GM12873 (cell line): ENCODE results near the gene AAMP.
A peak's percentile ranks its signal among the peaks of the same experiment; 100 is the strongest.

ENCODE experiments used
- TF ChIP-seq, protein P1 (sequence below): IDR thresholded peaks from 2 replicates; pipeline ENCODE4 v1.5.1; 2012; ENCODE audit warnings: low read depth, mild to moderate bottlenecking, moderate library complexity, low read length, control low read depth; ENCODE audit not compliant: insufficient read depth; ENCODE audit errors: missing control alignments

The AAMP gene

DNA sequence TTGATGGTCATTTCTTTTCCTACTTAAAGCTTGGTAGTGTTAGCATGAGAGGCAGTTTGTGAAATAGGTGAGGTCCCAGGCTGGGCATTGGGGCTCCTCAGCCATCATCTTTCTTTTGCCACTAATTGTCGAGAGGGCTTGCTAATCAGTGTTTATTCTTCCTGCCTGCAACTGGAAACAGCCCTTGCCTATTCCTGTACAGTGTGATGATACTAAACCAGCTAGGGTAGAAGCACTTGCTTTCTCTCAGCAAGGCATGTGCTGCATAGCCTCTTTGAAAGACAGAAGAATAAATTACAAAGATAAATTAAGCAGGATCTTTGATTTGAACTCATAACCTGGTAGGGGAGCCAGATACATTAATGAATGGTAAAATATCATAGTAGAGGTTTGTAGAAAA, 25.7 kb downstream of the AAMP start:
- TF ChIP-seq, protein P1, sequence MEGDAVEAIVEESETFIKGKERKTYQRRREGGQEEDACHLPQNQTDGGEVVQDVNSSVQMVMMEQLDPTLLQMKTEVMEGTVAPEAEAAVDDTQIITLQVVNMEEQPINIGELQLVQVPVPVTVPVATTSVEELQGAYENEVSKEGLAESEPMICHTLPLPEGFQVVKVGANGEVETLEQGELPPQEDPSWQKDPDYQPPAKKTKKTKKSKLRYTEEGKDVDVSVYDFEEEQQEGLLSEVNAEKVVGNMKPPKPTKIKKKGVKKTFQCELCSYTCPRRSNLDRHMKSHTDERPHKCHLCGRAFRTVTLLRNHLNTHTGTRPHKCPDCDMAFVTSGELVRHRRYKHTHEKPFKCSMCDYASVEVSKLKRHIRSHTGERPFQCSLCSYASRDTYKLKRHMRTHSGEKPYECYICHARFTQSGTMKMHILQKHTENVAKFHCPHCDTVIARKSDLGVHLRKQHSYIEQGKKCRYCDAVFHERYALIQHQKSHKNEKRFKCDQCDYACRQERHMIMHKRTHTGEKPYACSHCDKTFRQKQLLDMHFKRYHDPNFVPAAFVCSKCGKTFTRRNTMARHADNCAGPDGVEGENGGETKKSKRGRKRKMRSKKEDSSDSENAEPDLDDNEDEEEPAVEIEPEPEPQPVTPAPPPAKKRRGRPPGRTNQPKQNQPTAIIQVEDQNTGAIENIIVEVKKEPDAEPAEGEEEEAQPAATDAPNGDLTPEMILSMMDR, result no peak

DNA sequence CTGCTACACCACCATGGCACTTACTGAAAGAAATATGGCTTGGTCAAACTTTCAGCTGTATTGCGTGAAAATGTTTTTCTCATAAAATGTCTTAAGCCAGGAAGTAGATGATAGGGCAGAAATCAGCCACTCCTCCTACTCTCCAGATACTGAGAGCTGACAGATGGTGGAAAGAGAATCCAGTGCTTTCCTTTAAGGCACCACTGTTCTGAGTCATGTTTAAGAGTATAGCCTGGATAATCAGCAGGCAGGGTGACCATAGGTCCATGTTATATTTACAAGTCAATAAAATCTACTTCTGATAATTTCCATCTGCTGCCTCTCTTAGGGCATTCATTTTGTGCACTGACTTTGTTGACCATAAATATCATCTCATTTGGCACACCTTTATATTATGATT, 31.1 kb downstream of the AAMP start:
- TF ChIP-seq, protein P1, result no peak

DNA sequence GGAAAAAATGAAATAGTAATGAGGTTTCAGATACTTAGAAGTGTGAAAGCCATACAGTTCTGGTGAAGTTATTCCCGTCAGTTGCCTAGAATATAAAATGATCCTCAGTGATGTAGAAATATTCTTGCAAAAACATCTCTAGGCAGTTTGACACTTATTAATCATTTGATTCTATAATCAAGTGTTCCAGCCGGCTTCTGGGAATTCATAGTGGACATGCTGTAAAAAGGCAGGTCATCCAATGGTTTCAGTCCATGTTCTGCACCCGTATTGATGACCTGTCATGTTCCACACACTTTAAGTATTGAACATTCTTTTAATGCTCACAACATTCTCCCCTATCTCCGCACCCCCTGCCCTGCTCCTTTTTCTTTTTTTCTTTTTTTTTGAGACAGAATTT, 33.1 kb downstream of the AAMP start:
- TF ChIP-seq, protein P1, result no peak

DNA sequence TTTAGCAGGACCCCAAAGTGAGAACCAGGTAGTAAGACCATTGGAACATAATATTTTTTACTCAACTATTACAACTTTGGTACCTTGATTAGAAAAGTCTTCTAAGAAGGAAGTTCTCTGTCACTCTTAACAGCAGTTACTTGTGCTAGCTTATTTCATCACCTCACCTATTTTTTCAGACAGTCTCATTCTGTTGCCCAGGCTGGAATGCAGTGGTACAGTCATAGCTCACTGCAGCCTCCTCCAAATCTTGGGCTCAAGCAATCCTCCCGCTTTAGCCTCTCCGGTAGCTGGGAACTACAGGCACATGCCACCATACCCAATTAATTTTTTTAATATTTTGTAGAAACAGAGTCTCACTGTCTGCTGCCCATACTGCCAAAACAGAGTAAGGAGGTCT, 34.9 kb downstream of the AAMP start:
- TF ChIP-seq, protein P1, result no peak

DNA sequence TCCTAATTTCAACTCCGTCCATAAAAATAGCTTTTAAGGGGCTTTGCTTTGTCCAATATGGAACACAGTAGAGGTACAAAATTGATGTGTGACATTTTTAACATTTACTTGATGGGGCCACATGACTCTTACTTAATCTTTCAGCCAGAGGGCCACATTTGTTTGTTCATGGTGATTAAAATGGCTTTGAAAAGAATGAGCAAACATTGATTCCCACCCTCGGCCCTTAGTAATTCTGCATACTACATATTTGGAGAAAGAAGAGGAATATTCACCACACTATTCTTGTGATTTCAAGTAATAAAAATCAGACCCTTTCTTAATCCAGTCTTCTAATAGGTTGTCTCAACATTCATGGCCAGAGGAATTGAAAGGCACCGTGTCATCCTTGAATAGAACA, 35.4 kb downstream of the AAMP start:
- TF ChIP-seq, protein P1, result no peak

DNA sequence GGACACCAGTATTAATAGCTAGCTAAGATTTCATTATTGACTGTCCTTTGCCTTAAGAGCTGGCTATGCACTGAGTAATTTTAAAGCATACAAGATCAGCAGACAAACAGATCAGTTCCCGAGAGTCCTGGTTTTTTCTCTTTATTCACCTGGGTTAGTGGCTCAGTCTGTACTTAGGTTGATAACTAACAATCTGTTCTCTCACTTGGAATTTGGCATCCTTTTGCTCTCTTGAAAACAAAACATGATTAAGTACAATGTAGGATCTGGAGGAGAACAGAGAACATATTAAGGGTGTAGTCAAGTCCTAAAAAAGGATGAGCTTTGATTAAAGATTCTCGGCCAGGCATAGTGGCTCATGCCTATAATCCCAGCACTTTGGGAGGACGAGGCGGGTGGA, 36.4 kb downstream of the AAMP start:
- TF ChIP-seq, protein P1, result no peak

DNA sequence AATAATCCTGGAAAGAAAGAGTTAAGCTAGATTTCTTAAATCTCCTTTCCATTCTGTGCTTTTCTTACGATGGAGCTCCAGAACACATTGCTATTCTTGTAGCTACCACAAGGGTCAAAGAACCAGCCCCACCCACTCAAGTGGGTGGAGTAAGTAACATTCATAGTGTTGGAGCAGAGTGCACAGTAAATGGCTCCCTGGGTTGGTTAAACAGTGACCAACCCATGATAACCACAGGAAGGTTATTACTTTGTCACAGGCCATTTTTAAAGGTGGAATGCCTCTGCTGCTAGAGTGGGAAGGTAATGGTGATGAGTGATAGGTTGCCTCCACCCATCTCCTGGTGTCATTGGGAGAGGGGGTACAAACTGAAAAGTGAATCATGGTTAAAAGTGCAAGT, 39.1 kb downstream of the AAMP start:
- TF ChIP-seq, protein P1, result peak; percentile 46
